Right cardiac atrium (tissue), 5 donors: ENCODE data around the gene TRIM29. TPM values are rescaled to one million over a fixed set of nuclear protein-coding genes. Genes with fewer than 3 reads are reported as not detected.

Source experiments
- ATAC-seq, 2 donors: fragments of 200-7000 bp; cut with Tn5 transposase; one replicate each; pipeline versions ENCODE4 v1.8.0 to v1.9.1; 2020; ENCODE audit warnings: moderate library complexity in 2 of 2, mild to moderate bottlenecking in 1 of 2
- DNase-seq, 3 donors: peaks; one replicate each; pipeline ENCODE4 v3.0.0-alpha.2; 2020
- H3K27ac ChIP-seq: one replicate; pipeline ENCODE4 v1.5.1; 2013; ENCODE audit warnings: mild to moderate bottlenecking, low read length, control low read depth, moderate library complexity
- H3K27me3 ChIP-seq: one replicate; pipeline ENCODE4 v1.6.1; 2013; ENCODE audit not compliant: control insufficient read depth, insufficient read depth
- H3K4me1 ChIP-seq: one replicate; pipeline ENCODE4 v1.6.1; 2013; ENCODE audit warnings: low read length; ENCODE audit not compliant: control insufficient read depth, insufficient read depth
- H3K4me3 ChIP-seq: one replicate; pipeline ENCODE4 v1.5.1; 2013; ENCODE audit warnings: low read length, control low read depth
- H3K9me3 ChIP-seq: one replicate; pipeline ENCODE4 v1.6.1; 2013; ENCODE audit warnings: low read length; ENCODE audit not compliant: control insufficient read depth
- WGBS: extraction: QIAGEN DNeasy Blood & Tissue Kit; methylation state at CpG from one replicate; pipeline ENCODE4 v1.1.7; 2013; 5-methylcytosine and 5-hydroxymethylcytosine counted together
- intact Hi-C, 4 donors: fragments of 100-400 bp; cut with DNase I; formaldehyde crosslinking; loops; one replicate each; pipeline versions ENCODE4 v1.11.0 to v1.14.0; 2022 to 2023
- polyA plus RNA-seq: library from polyadenylated mRNA; stranded (reverse); fragments of 200-250 nt; gene quantifications from one replicate; pipeline ENCODE4 v1.2.3, GENCODE V29; 2013
- total RNA-seq, 4 donors: library from RNA; stranded (reverse); fragmentation: NEBNext Ultra II Directional; extraction: Animal tissue kit (Norgen Biotek cat#: 25700); gene quantifications; one replicate each; pipeline ENCODE4 v1.2.1, GENCODE V29; 2021
- donor health status: healthy with polysubstance abuse.
- donor health status: DM: no; HTN: yes; CAD: no.
- donor health status: DM: no; HTN: no; CAD: no.
- donor health status: DM: no; HTN: yes; CAD: no; lungs with severe emphysema.
- donor health status: DM: yes; HTN: yes; CAD: no.

Gene TRIM29
- total and polyA plus RNA-seq, 5 donors: 0.16 to 0.34 TPM; not detected in 3

DNA sequence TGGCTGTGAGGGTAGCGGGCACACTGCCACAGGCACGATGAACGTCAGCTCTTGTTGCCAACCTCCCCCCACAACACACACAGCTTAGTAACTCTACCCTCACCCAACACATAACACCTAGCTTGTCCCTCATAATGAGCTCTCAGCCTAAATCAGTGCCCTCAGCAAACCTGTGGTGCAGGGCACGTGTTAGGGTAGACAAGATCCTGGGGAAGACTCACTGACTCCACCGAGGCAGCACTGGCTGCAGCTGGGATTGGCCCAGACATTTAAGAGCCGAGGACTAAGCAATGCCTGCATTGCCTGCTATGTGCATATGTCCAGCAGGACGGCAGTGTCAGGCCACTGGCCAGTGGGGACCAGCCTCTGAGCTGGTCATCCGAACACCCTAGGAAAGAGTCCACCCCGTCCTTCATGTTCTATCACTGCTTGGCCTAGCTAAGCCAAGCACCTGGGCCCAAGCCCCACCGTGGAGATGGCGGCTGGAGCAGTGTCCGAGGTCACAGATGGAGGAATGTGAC, 32.9 kb upstream of the TRIM29 start:
- WGBS: 85% methylated on average over 12 of the region's 12 CpGs
- Histone ChIP-seq H3K9me3 (no peaks in the 10 kb centered on the region), H3K4me1 (no peaks in the 10 kb centered on the region), H3K4me3 (no peak overlapping the region), H3K27ac (no peak overlapping the region), H3K27me3 (no peaks in the 10 kb centered on the region)
- no peak for ATAC-seq
- intact Hi-C loops: loop anchor here in 2 of 4 donors (5.0 kb wide), 2 partner anchors 56 to 132 kb away; no protein-coding TSS in a partner anchor
- no peak for DNase-seq

DNA sequence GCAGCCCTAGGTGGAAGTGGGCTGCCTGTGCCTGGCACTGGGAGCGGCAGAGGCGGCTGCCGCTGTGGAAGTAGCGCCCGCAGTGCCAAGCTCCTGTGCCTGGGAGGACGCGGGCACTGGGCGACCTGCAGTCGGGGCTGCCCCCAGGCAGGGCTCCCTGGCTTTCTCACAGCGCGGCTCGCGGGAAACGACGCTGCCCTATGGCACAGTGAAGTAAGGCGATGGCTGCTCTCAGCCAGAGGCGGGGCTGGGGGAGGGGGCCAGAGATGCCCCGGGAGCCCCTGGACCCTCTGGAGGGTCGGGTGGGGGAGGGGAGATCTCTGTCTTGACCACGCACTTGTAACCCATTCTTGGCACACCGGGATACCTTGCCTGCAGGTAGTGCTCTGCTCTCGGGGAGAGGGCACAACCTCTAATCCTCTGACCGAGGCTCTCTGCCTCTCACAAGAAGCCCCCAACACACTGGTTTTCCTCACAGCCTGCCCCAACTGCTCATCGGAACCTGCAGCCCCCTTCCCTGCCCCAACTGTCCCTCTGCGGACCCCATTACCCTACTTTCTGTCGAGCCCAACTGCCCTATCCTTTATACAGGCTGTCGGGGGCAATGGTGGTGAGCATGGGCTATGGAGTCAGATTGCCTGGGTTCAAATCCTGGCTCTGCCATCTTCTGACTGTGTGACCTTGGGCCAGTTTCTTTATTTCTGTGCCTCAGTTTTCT, 32.2 kb upstream of the TRIM29 start:
- intact Hi-C loops: loop anchor here in 2 of 4 donors (5.0 kb wide), 2 partner anchors 57 to 132 kb away; no protein-coding TSS in a partner anchor

DNA sequence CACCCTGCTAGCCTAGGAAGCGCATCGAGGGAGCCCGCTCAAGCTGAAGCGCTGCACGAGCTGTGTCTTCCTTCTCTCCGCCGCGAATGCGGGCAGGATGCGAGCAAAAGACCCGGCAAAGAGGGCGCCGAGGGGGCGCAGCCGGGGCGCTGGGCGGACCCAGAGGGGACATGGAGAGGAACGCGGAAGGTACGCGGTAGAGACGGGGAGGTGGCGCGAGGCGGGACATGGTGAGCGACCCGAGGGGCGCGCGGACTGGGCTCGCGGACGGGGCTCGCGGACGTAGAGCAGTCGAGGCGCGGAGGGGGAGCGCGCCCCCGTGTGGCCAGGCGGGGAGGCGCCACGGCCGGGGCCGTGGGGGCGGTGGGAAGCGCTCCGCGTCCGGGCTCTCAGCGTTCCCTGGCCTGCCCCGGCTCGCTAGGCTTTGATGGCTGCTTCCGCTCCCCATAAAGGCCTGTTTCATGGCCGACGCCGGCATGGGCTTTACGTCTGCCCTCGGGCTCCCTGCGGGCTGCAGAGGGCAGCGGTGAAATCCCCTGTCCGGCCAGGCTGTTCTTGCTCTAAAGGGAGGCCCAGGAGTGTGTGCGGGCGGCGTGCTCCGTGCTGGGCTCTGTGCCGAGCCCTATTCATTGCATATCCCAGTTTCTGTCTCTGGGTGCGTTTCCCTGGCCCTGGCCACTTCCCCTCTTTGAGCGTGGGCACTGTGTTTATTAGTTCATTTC, 31.2 kb upstream of the TRIM29 start:
- ATAC-seq (peak; percentile 89 to 93), DNase-seq (peak; percentile 73 to 91 (median 83))
- Histone ChIP-seq H3K4me1 (no peaks in the 10 kb centered on the region), H3K4me3 (peak overlapping the region; percentile 23), H3K27ac (no peak overlapping the region), H3K27me3 (no peaks in the 10 kb centered on the region), H3K9me3 (no peaks in the 10 kb centered on the region)
- WGBS: under 1% methylated on average over 70 of the region's 71 CpGs
- intact Hi-C loops: no loop called here

More for the DNA sequence above, 32.2 kb upstream of the TRIM29 start:
- H3K27me3 ChIP-seq: no peaks in the 10 kb centered on the region
- DNase-seq (no peak), ATAC-seq (no peak)
- H3K9me3 ChIP-seq: no peaks in the 10 kb centered on the region
- H3K4me1 ChIP-seq: no peaks in the 10 kb centered on the region
- no peak overlapping the region for H3K4me3 ChIP-seq
- WGBS: 54% methylated on average over 27 of the region's 27 CpGs
- H3K27ac ChIP-seq: no peak overlapping the region

DNA sequence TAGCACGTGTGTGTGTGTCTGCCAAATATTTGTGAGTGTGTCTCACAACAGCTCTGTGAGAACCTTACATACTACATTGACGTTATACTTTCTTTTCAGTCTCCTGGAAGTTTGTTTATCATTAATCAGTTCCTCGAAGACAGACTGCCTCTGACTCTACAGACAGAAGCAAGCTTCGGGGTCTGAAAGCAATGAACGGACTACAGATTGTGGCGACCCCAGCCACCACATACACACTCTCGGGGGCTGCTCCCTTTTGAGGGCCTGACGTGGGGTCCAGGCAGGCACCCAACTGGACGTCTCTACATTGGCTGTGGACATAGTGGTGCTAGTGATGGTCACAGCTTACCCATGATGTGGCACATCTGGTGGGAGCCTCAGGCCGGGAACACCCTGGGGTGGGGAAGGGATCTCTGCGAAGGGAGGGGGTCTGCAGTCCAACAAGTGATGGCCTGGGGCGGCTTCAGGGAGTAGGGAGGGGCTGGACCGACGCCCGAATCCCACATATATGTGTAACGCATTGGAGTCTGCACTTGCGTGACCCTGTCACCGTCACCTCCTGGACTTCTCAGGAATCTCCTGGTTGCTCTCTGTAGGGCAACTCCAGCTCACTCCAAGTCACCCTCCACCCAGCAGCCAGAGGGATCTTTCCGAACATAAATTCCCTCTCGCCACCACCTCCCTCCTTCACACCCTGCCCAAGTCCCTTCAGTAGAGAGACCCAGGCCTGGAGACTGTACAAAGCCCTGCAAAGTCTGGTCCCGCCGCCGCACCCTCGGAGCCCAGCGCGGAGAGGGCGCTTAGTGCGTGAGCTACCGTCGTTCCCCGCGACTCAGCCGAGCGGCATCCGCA, 30.4 kb upstream of the TRIM29 start:
- no peak for ATAC-seq
- H3K27me3 ChIP-seq: no peaks in the 10 kb centered on the region
- WGBS: 29% methylated on average over 35 of the region's 35 CpGs

DNA sequence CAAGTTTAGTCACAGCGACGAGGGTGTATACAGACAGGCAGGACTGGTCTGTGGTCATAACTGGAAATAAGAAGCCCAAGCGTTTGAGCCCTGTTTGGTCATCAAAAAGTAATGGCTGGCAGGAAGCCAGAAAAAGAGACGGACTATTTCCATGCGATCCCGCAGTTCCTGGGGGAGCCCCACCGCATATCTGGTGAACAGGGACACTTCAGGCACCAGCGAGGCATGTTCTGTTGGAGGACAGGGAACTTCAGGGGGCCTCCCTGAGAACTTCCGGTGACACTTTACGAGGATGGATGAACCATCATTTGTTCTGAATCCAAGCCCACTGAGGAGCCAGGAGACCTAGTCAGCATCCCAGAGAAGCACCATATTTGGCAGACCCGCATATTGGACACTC, 29.7 kb upstream of the TRIM29 start:
- intact Hi-C loops: no loop called here
- no peaks in the 10 kb centered on the region for H3K4me1 ChIP-seq
- WGBS: 66% methylated on average over 11 of the region's 11 CpGs
- no peaks in the 10 kb centered on the region for H3K9me3 ChIP-seq
- no peak overlapping the region for H3K4me3 ChIP-seq
- ATAC-seq (no peak), DNase-seq (no peak)
- H3K27me3 ChIP-seq: no peaks in the 10 kb centered on the region
- H3K27ac ChIP-seq: no peak overlapping the region

More for the DNA sequence above, 30.4 kb upstream of the TRIM29 start:
- intact Hi-C loops: no loop called here
- no peaks in the 10 kb centered on the region for H3K9me3 ChIP-seq
- DNase-seq: peak in 1 of 3 donors; percentile 44
- H3K27ac ChIP-seq: no peak overlapping the region
- no peaks in the 10 kb centered on the region for H3K4me1 ChIP-seq
- H3K4me3 ChIP-seq: peak overlapping the region; percentile 23

DNA sequence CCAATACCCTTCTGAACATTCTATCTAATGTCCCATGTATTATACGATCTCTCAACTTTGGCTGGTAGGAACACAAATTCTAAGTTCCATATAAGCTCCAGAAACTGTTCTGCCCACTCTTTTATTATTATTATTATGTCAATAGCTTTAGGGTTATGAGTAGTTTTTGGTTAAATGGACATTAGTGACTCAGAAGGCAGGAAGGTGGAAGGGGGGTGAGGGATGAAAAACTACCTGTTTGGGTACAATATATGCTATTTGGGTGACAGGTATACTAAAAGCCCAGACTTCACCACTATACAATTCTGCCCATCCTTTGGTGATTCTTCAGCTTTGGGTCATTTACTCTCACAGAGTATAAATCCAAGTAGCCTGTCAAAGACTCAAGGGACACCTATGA, 22.5 kb upstream of the TRIM29 start:
- DNase-seq: no peak
- intact Hi-C loops: no loop called here
- Histone ChIP-seq H3K4me3 (no peak overlapping the region), H3K27me3 (no peaks in the 10 kb centered on the region), H3K4me1 (no peaks in the 10 kb centered on the region), H3K9me3 (no peaks in the 10 kb centered on the region), H3K27ac (no peak overlapping the region)
- WGBS: 84% methylated on average over 1 of the region's 1 CpG
- ATAC-seq: no peak

DNA sequence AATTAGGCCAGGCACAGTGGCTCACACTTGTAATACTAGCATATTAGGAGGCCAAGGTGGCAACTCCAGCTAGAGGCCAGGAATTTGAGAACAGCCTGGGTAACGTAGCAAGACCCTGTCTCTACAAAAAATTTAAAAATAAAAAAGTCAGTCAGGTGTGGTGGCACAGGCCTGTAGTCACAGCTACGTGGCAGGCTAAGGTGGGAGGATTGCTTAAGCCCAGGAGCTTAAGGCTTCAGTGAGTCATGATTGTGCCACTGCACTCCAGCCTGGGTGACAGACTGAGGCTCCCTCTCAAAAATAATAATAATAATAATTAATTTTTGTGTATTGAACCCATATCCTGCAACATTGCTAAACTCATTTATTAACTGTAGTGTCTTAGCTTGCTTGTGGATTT, 15.3 kb upstream of the TRIM29 start:
- H3K27ac ChIP-seq: no peak overlapping the region
- intact Hi-C loops: no loop called here
- H3K4me1 ChIP-seq: no peaks in the 10 kb centered on the region
- 73% methylated on average over 2 of the region's 2 CpGs for WGBS
- DNase-seq (no peak), ATAC-seq (no peak)
- H3K9me3 ChIP-seq: no peaks in the 10 kb centered on the region
- H3K27me3 ChIP-seq: no peaks in the 10 kb centered on the region
- no peak overlapping the region for H3K4me3 ChIP-seq

DNA sequence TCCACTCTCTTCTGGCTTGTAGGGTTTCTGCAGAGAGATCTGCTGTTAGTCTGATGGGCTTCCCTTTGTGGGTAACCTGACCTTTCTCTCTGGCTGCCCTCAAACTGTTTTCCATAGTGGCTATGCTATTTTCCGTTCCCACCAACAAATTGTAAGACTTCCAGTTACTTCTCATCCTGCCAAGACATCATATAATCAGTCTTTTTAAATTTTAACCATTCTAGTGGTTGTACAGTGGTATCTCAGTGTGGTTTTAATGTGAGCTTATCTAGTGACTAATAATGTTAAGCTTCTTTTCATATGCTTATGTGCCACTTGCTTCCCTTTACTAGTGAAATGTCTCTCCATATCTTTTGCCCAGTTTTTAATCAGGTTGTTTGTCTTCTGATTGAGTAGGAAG, 13.6 kb upstream of the TRIM29 start:
- no peaks in the 10 kb centered on the region for H3K9me3 ChIP-seq
- no peaks in the 10 kb centered on the region for H3K4me1 ChIP-seq
- no peak overlapping the region for H3K27ac ChIP-seq
- 54% methylated on average over 1 of the region's 1 CpG for WGBS
- no peak for ATAC-seq
- H3K4me3 ChIP-seq: no peak overlapping the region
- intact Hi-C loops: no loop called here
- H3K27me3 ChIP-seq: no peaks in the 10 kb centered on the region
- no peak for DNase-seq

DNA sequence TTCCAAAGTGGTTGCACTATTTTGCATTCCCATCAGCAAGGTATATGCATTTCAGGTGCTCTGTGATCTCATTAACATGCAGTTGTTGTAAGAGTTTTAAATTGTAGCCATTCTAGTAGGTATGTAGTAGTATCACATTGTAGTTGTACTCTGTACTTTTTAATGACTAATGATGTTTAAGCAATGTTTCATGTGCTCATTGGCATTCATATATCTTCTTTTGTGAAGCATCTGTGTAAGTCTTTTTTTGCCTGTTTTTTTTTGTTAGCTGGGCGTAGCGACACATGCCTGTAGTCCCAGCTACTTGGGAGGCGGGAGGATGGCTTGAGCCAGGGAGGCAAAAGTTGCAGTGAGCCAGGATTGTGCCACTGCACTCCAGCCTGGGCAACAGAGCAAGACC, 11.3 kb upstream of the TRIM29 start:
- Histone ChIP-seq H3K4me3 (no peak overlapping the region), H3K4me1 (no peaks in the 10 kb centered on the region), H3K27me3 (no peaks in the 10 kb centered on the region), H3K9me3 (no peaks in the 10 kb centered on the region), H3K27ac (no peak overlapping the region)
- no peak for DNase-seq
- 87% methylated on average over 3 of the region's 3 CpGs for WGBS
- ATAC-seq: no peak
- intact Hi-C loops: no loop called here

DNA sequence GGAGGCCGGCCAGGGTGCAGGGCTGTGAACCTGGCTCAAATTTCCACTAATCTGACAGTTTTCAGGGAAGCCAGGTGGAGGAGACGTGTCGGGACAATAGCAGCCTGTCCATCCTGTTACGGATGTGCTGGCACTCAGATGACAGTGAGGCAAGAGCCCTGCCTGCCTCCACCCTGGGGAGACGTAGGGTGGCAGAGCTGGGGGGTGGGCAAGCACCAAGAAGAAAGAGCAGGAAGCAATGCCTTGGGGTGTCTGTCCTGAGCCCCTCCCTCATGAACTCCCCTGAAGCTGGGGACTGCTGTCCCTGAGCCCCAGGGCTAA, 10.0 kb upstream of the TRIM29 start:
- intact Hi-C loops: no loop called here
- Histone ChIP-seq H3K4me3 (no peak overlapping the region), H3K27ac (no peak overlapping the region), H3K27me3 (no peaks in the 10 kb centered on the region), H3K4me1 (no peaks in the 10 kb centered on the region), H3K9me3 (no peaks in the 10 kb centered on the region)
- 45% methylated on average over 5 of the region's 5 CpGs for WGBS
- ATAC-seq: no peak
- DNase-seq: peak in 1 of 3 donors; percentile 21
